ENCODE results near the gene LOC101059915.
A peak's percentile ranks its signal among the peaks of the same experiment; 100 is the strongest.
"Not testable (repeated sequence)": the region's sequence is repeated elsewhere in the genome, so short reads cannot be mapped to it uniquely, and the experiment has no call there.

Gene LOC101059915

GRCh38 chrX:71644406-71644805 lies 22.9 kb upstream of the LOC101059915 start:
- not testable (repeated sequence) for DNase-seq

GRCh38 chrX:71650333-71650969 lies 16.9 kb upstream of the LOC101059915 start:
- DNase-seq = peak; percentile 41

DNA sequence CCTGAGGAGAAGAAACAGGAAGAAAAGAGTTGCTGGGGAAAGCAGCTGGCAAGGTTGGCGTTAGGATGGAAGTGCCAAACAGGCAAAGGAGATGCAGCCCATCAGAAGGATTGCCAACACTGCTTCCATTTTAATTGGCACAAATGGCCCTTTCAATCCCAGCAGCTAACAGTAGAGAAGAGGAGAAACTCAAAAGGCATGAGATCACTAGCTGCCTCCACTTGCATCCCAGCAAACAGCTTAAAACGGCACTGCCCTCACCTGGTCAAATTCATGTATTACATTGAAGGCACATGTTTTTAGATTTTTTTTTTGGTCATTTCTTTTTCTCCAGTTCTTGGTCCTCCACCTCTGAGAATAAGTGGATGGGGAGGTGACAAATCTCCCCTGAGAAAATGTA lies 14.9 kb upstream of the LOC101059915 start:
- peak; percentile 51 for DNase-seq

DNA sequence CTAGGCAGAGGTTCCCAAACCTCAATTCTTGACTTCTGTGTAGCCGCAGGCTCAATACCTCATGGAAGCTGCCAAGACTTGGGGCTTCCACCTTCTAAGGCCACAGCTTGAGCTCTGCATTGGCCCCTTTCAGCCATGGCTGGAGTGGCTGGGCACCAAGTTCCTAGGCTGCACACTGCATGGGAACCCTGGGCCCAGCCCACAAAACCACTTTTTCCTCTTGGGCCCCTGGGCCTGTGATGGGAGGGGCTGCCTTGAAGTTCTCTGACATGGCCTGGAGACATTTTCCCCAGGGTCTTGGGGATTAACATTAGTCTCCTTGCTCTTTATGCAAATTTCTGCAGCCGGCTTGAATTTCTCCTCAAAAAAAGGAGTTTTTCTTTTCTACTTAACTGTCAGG lies 14.0 kb upstream of the LOC101059915 start:
- DNase-seq = no peak

GRCh38 chrX:71657267-71657666 lies 10.1 kb upstream of the LOC101059915 start:
- no peak for DNase-seq

- DNase-seq = no peak
Observed at GRCh38 chrX:71659342-71659741, 8.0 kb upstream of the LOC101059915 start.

DNA sequence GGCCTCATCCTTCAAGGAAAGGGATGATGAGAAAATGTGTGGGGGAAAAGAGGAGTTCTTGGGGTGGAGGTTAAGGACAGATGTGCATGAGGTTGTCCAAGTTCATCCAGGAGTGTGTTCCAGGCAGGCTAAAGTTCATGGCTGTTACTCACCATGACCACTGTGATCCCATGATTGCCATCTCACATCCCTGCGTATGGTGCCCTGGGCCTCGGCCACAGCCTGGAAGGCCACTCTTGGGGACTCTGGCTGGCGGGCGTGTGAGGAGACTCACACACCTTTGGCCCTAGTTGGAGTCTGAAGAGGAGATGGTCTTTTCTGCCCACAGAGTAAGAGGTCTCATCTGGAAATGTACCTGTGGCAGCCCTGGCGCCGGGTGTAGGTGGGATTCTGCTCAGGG lies 7.4 kb upstream of the LOC101059915 start:
- DNase-seq = no peak

DNA sequence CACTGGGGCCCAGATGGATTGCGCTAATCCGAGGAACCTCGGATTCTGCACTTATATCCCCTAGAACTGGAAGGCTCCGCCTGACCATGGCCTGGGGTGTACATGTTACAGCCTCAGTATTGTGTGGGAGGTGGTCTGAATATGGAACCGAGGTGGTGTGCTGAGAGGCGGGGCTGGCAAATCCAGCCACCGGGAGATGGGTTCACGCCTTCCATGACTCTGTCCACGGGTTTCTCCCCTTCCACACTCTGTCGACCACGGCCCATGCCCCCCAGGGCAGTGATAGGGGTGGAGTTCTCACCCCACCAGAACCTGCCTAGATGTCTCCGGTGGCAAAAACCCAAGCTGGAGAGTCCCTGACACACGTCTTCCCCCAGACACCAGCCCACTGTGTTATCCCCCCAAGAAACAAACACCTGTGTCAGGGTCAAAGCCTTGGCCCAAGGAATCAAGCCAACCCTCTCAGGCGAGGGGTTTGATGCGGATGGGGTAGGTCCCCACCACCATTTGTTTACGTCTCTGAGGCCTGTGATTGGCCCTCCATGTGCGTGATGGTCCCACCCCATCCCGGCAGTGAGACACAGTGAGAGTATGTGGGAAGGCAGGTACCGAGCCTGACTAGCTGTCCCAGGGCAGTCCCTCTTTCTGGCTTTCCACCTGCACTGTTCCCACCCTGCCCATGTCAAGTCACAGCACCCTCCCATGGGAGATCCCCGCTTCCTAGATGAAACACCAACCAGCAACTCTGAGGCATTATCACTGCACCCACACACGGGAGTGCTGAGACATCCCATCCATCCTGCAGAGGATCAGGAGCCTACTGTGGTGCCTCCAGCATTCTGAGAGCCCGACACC lies 6.6 kb upstream of the LOC101059915 start:
- no peak for DNase-seq

DNA sequence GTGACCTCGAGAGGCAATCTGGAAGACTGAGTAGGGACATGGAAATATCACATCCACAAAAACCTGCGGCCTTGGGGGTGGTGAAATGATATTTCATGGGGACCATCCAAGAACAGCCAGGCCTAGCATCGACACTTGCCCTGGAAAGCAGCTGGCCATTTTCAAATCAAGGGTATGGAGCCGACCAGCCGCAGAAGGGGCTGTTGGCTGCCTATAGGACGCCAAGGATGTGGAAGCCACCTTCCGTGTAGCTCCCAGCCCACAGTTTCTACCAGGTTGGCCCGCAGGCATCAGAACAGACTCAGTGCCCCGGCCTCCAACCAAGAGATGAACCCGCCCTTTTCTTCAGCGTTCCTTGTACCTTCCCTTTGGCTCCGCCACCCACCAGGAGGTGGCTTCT lies 5.4 kb upstream of the LOC101059915 start:
- no peak for DNase-seq

DNA sequence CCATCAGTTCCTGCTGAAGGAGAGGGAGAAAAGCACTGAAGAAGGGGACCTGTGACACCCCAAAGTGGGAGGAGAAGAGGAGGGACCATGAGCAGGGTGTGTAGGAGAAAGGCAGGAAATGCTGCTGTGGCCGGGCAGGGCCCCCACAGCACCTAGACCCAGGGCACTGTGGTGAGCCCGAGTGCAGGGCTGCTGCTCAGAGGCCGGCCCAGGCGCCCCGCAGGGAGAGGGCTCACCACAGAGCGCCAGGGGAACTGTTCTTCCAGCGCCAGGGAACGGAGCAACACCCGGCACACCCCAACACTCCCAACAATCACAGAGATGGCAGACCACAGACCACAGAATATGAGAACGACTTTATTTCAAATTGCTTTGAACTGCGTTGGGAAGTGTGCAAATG lies 4.7 kb upstream of the LOC101059915 start:
- not testable (repeated sequence) for DNase-seq

- peak; percentile 60 for DNase-seq
Observed at GRCh38 chrX:71663238-71663637, 4.1 kb upstream of the LOC101059915 start.

DNA sequence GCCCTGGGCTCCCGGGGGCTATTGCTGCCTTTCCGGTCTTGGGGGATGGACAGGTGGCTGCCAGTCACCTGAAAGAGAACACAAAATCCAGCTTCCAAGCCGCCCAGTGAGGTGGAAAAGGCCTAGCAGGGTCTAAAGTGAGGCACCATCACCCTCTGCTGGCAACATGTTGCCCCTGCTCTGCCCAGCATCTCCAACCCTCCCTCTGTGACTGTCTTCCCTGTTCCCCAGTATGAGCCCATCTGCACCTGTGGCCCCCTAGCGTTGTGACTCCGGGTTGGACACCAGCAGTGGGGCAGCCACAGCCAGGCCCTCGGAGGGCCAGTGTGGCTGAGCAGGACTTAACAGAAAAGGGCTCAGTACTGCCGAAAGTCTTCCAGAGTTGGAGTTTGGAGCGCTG lies 3.1 kb upstream of the LOC101059915 start:
- not testable (repeated sequence) for DNase-seq

DNA sequence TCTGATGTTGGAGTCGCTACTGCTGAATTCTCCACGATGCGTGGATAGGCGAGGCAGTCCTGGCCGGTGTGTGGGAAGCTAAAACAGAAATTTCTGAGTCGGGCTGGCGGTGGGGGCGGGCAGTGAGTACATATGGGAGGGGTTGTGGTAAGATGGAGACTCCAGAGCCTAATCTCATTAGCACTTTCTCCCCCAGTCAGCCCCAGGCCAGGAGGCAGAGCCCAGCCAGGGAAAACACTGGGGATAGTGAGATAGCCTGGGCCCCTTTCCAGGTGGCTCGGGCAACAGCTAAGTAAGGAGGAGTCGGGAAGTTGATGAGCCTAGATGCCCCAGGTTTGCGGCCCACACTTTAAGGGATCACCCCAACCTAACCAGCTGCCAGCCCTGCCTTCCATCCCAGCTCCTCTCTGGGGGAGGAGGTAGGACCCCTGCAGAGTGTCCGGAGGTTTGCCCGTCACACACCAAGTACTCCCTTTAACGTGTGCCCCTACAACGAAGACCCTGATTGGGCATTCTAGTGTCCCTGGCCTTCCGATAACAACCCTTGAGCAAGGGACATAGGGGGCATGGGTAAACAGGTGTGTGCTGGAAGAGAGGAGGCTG lies 2.4 kb upstream of the LOC101059915 start:
- DNase-seq = no peak

GRCh38 chrX:71665747-71666146 lies 1.6 kb upstream of the LOC101059915 start:
- DNase-seq = no peak

DNA sequence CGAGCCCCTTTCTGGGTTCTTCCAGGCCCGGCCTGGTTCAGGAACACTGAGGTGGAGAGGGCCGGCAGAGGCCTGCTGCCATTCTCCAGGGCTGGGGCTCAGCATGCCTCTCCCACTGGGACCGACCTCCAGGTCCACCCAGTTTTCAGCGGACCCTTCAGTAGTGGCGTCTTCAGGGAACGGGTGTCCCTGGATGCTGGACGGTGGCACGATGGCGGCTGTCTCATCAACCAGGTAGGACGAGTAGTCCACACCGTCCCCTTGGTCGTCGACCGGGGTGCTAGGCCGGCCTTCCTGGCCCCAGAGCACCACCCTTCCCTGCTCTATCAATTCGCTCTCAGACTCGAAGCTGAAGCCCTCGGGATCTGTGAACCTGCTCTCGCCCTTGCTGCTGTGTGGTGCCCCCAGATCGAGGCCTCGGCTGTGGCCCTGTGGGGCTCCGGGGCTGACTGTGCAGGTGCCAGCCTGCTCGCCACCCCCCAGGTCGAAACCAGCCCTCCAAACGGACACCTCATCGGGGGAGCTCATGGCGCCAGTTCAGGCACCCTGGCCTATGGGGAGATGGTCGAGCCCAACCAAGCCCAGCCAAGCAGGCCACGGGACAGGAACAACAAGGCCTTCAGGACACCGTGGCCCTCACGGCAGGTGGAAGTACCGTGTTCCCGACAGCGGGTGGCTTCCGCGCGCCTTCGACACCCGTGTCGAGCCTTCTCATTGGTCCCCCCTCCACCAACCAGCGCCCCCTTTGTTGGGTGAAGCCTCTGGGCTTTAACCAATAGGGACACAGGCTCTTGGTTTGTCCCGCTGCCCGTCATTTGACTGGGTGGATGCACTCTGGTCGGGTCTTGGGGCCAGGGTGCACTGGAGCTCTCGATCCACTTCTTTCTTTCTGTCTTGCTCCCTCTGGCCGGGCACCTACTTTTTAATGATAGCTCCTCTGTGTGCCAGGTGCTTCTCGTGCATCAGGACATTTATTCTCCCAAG lies 814 bp upstream of the LOC101059915 start:
- DNase-seq = no peak

DNA sequence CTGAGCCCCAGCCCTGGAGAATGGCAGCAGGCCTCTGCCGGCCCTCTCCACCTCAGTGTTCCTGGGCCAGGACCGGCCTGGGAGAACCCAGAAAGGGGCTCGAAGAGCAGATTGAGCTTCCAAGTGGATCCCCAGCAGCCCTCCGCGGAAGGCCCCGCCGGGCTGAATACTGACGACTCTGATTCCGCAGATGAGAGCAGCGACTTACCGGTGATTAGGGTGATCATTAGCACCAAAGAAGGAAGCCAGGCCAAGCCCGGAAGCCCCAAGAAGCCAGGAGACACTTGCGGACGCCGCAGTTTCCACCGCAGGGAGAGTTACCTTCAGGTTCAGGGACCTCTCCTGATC lies 876 bp downstream of the LOC101059915 start:
- DNase-seq = no peak

GRCh38 chrX:71669492-71669891 lies 2.1 kb downstream of the LOC101059915 start:
- no peak for DNase-seq

DNA sequence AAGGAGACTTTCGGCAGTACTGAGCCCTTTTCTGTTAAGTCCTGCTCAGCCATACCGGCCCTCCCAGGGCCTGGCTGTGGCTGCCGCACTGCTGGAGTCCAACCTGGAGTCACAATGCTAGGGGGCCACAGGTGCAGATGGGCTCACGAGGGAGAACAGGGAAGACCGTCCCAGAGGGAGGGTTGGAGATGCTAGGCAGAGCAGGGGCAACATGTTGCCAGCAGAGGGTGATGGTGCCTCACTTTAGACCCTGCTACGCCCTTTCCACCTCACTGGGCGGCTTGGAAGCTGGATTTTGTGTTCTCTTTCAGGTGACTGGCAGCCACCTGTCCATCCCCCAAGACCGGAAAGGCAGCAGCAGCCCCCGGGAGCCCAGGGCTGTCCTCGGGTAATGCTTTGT lies 2.6 kb downstream of the LOC101059915 start:
- not testable (repeated sequence) for DNase-seq

- peak; percentile 8 for DNase-seq
Observed at GRCh38 chrX:71671043-71671780, 3.9 kb downstream of the LOC101059915 start.

DNA sequence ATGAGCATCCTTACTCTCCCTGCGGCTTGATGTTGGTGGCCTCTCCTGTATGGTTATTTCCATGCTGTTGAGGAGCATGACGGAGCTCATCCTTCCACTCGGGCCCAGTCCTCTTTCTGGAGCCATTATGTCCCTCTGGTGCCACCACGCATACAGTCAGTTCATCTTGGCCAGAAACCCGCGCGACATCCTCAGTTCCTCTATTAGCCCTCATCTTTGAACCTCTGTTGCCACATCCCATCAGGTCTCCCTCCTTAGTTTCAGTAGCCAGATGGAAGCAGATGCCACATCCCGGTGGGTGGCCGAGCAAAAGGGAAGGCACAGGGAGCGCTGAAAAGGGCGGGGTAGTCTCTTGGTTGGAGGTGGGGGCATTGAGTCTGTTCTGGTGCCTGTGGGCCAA lies 4.6 kb downstream of the LOC101059915 start:
- no peak for DNase-seq

DNA sequence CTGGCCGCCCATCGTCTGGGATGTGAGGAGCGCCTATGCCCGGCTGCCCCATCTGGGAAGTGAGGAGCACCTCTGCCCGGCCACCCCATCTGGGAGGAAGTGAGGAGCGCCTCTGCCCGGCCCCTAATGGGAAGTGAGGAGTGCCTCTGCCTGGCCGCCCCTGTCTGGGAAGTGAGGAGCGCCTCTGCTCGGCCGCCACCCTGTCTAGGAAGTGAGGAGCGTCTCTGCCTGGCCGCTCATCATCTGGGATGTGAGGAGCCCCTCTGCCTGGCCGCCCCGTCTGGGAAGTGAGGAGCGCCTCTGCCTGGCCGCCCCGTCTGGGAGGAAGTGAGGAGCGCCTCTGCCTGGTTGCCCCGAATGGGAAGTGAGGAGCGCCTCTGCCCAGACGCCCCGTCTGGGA lies 8.3 kb downstream of the LOC101059915 start:
- not testable (repeated sequence) for DNase-seq
